Measurements from ENCODE around the gene CDH23.

Gene CDH23

DNA sequence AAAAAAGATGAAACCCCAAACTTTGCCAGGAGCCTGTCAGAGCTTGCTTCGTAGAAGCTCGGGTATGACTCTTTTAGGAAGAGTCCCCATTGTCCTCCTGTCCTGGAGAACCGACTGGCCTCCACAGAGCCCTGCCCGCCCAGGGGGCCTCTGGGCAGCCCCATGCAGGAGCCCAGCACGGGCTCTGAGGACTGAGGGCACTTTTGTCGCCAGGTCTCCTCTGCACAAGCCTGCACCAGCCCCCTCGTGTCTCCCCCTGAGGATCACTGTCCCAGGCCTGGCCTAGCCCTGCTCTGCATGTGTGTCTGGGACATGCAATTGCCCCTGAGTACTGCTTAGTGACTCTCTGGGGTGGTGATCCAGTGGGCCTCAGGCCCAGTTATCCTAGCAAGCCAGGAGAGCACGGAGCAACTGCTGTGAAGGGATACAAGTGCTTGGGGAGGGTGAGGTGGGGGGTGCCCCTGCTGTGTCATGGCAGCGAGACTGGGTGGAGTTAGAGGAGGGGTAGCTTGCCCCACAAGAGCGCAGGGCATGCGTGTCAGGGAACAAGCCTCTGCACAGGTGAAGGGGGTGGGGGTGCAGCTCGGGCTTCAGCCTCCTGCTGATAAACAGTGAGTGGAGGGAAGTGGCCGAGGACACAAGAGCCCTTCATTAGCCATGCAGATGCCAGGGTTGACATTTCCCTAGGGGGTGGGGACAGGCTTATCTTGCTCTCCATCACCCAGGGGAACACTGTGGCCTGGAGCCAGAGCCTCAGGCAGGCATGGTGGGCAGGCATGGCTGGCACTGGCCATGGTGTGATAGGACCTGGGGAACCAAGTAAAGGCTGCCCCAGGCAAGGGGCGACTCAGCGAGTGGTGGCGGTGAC is 179.4 kb downstream of the CDH23 start:
- in situ Hi-C loops (cut with HindIII; ENCODE audit: low sequenced_read_pairs), result no loop called here
- no peak overlapping the region for H3K4me3 ChIP-seq (ENCODE audit: low read depth, low read length)
- TF ChIP-seq, protein P1, sequence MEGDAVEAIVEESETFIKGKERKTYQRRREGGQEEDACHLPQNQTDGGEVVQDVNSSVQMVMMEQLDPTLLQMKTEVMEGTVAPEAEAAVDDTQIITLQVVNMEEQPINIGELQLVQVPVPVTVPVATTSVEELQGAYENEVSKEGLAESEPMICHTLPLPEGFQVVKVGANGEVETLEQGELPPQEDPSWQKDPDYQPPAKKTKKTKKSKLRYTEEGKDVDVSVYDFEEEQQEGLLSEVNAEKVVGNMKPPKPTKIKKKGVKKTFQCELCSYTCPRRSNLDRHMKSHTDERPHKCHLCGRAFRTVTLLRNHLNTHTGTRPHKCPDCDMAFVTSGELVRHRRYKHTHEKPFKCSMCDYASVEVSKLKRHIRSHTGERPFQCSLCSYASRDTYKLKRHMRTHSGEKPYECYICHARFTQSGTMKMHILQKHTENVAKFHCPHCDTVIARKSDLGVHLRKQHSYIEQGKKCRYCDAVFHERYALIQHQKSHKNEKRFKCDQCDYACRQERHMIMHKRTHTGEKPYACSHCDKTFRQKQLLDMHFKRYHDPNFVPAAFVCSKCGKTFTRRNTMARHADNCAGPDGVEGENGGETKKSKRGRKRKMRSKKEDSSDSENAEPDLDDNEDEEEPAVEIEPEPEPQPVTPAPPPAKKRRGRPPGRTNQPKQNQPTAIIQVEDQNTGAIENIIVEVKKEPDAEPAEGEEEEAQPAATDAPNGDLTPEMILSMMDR (IDR thresholded peaks at IDR 0.05; ENCODE audit: low read depth, low read length), result no peak
- no peak for DNase-seq (ENCODE audit: low read depth, low spot score)

DNA sequence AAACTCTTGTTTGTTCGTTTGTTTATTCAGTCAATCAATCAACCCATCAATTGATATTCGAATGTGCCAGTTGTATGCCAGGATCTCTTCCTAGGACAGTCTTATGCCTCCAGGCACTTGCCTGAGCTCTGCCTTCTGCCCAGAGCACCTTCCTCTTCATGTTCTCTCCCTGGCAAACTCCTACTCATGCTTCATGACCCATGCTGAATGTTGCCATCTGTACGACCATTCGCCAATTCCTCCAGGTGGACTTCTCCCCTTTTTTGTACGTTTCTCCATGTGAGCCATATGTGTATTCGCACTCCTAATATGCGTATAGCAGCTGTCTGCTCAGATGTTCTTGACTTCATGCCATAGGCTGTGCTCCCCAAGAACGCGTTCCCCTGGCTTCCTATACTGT is 180.1 kb downstream of the CDH23 start:
- TF ChIP-seq, protein P1 (IDR thresholded peaks at IDR 0.05; ENCODE audit: low read depth, low read length), result no peak
- in situ Hi-C loops (cut with HindIII; ENCODE audit: low sequenced_read_pairs), result no loop called here
- DNase-seq (ENCODE audit: low read depth, low spot score), result no peak
- H3K4me3 ChIP-seq (ENCODE audit: low read depth, low read length), result no peak overlapping the region

DNA sequence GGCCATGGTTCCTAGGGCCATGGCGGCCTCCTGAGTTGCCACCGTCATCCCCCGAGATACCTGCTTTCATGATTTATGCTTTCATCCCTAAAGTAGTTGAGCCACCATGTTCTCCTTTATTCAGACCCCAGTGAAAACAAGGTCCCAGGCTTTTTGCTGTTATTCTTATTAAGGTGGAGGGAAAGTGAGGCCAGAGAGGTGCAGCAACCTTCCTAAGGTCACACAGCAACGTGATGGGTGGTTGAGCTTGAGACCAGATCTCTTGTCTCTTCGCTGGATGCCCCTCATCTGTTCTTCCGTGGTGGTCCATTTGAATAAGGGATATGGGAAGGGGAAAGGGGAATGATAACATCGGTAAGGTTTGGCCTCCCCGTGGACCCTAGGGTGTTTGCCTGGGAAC is 180.6 kb downstream of the CDH23 start:
- no peak overlapping the region for H3K4me3 ChIP-seq (ENCODE audit: low read depth, low read length)
- TF ChIP-seq, protein P1 (IDR thresholded peaks at IDR 0.05; ENCODE audit: low read depth, low read length), result no peak
- in situ Hi-C loops (cut with HindIII; ENCODE audit: low sequenced_read_pairs), result no loop called here
- no peak for DNase-seq (ENCODE audit: low read depth, low spot score)

DNA sequence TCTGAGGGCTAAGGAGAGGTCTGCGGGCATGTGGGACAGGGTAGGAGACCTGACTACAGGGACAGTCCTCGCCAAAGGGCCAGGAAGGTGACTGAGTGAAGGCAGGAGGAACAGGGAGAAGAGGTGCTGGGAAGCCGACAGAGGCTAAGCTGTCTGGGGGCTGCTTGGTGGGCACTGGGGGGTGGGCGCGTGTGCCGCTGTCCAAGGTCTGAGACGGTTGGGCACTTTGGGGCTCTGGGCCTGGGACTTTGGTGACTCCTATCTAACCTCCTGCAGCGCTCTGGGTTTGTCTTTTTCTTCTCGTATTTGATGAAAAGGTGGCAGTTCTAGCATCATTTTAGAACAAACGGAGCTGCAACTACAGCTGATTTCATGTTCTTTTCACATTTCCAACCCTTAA is 181.3 kb downstream of the CDH23 start:
- in situ Hi-C loops (cut with HindIII; ENCODE audit: low sequenced_read_pairs), result no loop called here
- TF ChIP-seq, protein P1 (IDR thresholded peaks at IDR 0.05; ENCODE audit: low read depth, low read length), result no peak
- no peak for DNase-seq (ENCODE audit: low read depth, low spot score)
- H3K4me3 ChIP-seq (ENCODE audit: low read depth, low read length), result no peak overlapping the region

DNA sequence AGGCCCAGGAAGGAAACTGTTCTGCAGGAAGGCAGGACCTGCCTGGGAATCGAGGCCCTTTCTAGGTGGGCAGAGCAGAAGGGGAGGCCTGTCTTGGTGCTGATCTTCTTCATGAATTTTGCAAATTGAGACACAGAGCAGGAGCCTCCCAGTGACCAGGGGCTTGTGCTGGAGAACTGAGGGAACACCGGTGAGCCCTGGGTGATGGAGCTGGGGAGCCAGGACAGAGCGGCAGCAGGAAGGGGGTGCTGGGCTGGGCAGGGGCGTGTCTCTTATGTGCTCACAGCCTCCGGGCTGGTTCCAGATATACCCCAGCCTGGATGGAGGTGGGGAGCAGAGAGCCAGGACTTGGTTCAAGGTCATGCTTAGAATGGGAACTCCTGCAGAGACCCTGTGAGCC is 182.9 kb downstream of the CDH23 start:
- in situ Hi-C loops (cut with HindIII; ENCODE audit: low sequenced_read_pairs), result no loop called here
- TF ChIP-seq, protein P1 (IDR thresholded peaks at IDR 0.05; ENCODE audit: low read depth, low read length), result no peak
- DNase-seq (ENCODE audit: low read depth, low spot score), result no peak
- H3K4me3 ChIP-seq (ENCODE audit: low read depth, low read length), result no peak overlapping the region

DNA sequence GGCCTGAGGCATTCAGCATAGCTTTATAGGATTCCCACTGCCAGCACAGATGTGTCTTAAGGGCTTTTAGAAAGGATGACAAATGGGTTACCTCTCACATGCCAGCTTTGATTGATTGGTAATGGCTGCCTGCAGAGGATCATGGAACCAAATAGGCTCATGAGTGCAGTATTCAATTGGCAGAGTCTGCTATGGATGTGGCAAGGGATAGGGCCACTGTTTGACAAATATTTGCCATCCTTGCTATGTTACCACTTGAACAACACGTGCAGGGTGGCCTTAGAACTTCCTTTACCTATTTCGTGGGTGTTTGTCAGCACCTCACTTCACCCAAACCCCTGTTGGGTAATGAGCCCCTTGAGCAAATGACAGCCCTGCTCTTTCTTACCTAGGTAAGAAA is 183.7 kb downstream of the CDH23 start:
- H3K4me3 ChIP-seq (ENCODE audit: low read depth, low read length), result no peak overlapping the region
- in situ Hi-C loops (cut with HindIII; ENCODE audit: low sequenced_read_pairs), result no loop called here
- TF ChIP-seq, protein P1 (IDR thresholded peaks at IDR 0.05; ENCODE audit: low read depth, low read length), result no peak
- DNase-seq (ENCODE audit: low read depth, low spot score), result no peak

Measured in astrocyte of the spinal cord (primary cell).